GM12878 (cell line): Measurements from ENCODE around the gene IL3RA.

ENCODE experiments used
- EP300 ChIP-seq, 2 experiments: fragments of 150-350 bp in 1 of 2; IDR thresholded peaks; 2 replicates each; pipeline ENCODE4 v1.6.1; 2011 to 2012; ENCODE audit warnings: low read depth in 2 of 2, low read length in 2 of 2, borderline replicate concordance in 1 of 2, improper control_type of control experiment in 1 of 2, inconsistent platforms in 1 of 2; ENCODE audit not compliant: control insufficient read depth in 1 of 2
- HSF1 ChIP-seq: fragments of 150-350 bp; IDR thresholded peaks from 2 replicates; pipeline ENCODE4 v1.6.1; 2014; ENCODE audit warnings: mild to moderate bottlenecking, low read depth, low read length
- MXI1 ChIP-seq: fragments of 150-350 bp; IDR thresholded peaks from 2 replicates; pipeline ENCODE4 v1.6.1; 2011; ENCODE audit warnings: low read depth, mild to moderate bottlenecking, inconsistent platforms, low read length, improper control_type of control experiment
- SIN3A ChIP-seq: IDR thresholded peaks from 2 replicates; pipeline ENCODE4 v1.6.1; 2012; ENCODE audit warnings: low read depth, low read length, improper control_type of control experiment
- SPI1 ChIP-seq: IDR thresholded peaks from 2 replicates; pipeline ENCODE4 v1.6.1; 2011; ENCODE audit warnings: low read depth, mild to moderate bottlenecking, low read length, moderate library complexity, borderline replicate concordance; ENCODE audit not compliant: insufficient read depth
- TF ChIP-seq, protein P1 (sequence below), 3 experiments: IDR thresholded peaks in 2 of 3; conservative IDR thresholded peaks in 1 of 3; 2 replicates each; pipeline ENCODE4 v1.5.1; 2011; ENCODE audit warnings: low read depth in 3 of 3, low read length in 3 of 3, mild to moderate bottlenecking in 3 of 3, control low read depth in 2 of 3, moderate library complexity in 2 of 3, inconsistent platforms in 1 of 3, mixed read lengths in 1 of 3; ENCODE audit not compliant: control insufficient read depth in 2 of 3, insufficient read depth in 1 of 3; ENCODE audit errors: extremely low read depth in 1 of 3
- TF ChIP-seq, protein P2 (sequence below): fragments of 450-650 bp; formaldehyde crosslinking; IDR thresholded peaks from 2 replicates; pipeline ENCODE4 v1.5.0; 2022; ENCODE audit warnings: mild to moderate bottlenecking, missing genetic modification characterization

GRCh38 chrX:1360171-1360570 is 23.6 kb downstream of the IL3RA start:
- TF ChIP-seq SIN3A (no peak), HSF1 (no peak), MXI1 (no peak), EP300 (IDR thresholded peaks at IDR 0.05; ENCODE audit: borderline replicate concordance in 1 of 2, control insufficient read depth in 1 of 2, low read depth in 2 of 2, low read length in 2 of 2) (no peak), SPI1 (no peak)
- TF ChIP-seq, protein P1, sequence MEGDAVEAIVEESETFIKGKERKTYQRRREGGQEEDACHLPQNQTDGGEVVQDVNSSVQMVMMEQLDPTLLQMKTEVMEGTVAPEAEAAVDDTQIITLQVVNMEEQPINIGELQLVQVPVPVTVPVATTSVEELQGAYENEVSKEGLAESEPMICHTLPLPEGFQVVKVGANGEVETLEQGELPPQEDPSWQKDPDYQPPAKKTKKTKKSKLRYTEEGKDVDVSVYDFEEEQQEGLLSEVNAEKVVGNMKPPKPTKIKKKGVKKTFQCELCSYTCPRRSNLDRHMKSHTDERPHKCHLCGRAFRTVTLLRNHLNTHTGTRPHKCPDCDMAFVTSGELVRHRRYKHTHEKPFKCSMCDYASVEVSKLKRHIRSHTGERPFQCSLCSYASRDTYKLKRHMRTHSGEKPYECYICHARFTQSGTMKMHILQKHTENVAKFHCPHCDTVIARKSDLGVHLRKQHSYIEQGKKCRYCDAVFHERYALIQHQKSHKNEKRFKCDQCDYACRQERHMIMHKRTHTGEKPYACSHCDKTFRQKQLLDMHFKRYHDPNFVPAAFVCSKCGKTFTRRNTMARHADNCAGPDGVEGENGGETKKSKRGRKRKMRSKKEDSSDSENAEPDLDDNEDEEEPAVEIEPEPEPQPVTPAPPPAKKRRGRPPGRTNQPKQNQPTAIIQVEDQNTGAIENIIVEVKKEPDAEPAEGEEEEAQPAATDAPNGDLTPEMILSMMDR (IDR thresholded peaks at IDR 0.05 in 2 of 3, conservative IDR thresholded peaks at IDR 0.05 in 1 of 3; ENCODE audit: control insufficient read depth in 2 of 3, extremely low read depth in 1 of 3, insufficient read depth in 1 of 3, low read depth in 3 of 3, low read length in 3 of 3), result no peak
- TF ChIP-seq, protein P2, sequence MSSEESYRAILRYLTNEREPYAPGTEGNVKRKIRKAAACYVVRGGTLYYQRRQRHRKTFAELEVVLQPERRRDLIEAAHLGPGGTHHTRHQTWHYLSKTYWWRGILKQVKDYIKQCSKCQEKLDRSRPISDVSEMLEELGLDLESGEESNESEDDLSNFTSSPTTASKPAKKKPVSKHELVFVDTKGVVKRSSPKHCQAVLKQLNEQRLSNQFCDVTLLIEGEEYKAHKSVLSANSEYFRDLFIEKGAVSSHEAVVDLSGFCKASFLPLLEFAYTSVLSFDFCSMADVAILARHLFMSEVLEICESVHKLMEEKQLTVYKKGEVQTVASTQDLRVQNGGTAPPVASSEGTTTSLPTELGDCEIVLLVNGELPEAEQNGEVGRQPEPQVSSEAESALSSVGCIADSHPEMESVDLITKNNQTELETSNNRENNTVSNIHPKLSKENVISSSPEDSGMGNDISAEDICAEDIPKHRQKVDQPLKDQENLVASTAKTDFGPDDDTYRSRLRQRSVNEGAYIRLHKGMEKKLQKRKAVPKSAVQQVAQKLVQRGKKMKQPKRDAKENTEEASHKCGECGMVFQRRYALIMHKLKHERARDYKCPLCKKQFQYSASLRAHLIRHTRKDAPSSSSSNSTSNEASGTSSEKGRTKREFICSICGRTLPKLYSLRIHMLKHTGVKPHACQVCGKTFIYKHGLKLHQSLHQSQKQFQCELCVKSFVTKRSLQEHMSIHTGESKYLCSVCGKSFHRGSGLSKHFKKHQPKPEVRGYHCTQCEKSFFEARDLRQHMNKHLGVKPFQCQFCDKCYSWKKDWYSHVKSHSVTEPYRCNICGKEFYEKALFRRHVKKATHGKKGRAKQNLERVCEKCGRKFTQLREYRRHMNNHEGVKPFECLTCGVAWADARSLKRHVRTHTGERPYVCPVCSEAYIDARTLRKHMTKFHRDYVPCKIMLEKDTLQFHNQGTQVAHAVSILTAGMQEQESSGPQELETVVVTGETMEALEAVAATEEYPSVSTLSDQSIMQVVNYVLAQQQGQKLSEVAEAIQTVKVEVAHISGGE, result no peak
